ENCODE measurements around the gene TEX54. TPM values are rescaled to one million over a fixed set of nuclear protein-coding genes. Genes with fewer than 3 reads are reported as not detected.
"Not testable (repeated sequence)": the region's sequence is repeated elsewhere in the genome, so short reads cannot be mapped to it uniquely, and the experiment has no call there.

Gene TEX54
- total RNA-seq, 1 donor = 0.54 TPM

DNA sequence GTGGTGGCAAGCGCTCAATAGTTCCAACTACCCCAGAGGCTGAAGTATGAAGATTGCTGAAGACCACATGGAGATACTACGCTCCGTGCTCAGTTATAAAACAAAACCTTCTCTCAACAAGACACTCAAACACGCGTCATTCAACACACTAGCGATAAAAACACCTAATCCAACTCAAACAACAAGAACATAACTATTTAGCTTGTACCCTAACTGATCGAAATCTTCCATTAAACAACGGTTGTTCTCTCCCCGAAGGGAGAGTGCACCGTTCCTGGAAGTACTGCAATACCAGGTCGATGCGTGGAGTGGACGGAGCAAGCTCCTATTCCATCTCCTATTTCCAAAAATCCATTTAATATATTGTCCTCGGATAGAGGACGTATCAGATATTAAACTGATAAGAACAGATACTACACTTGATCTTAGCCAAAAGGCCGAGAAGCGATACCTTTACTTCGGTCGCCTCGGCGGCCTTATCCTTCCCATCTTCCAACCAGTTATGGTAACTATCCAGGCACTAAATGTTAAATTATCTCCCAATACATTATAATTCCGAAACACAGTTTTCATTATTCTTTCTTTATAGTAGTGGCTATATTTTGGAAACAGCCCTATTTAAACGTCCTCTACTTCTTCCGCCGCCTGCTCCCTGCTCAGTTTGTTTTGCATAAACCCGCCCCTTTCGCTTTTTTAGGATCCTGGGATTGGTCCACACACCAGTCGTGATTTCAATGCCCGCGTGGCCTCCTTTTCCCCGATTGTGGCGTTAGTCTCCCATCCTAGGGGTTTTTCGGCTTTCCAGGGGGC, 8.9 kb upstream of the TEX54 start:
- TF ChIP-seq CTCF (IDR thresholded peaks at IDR 0.05; ENCODE audit: insufficient read depth, low read length) = no peak
- peak overlapping the region; percentile 56 for H3K4me3 ChIP-seq (ENCODE audit: low read depth, low read length)
- peak; percentile 100 for DNase-seq (ENCODE audit: low read depth)

DNA sequence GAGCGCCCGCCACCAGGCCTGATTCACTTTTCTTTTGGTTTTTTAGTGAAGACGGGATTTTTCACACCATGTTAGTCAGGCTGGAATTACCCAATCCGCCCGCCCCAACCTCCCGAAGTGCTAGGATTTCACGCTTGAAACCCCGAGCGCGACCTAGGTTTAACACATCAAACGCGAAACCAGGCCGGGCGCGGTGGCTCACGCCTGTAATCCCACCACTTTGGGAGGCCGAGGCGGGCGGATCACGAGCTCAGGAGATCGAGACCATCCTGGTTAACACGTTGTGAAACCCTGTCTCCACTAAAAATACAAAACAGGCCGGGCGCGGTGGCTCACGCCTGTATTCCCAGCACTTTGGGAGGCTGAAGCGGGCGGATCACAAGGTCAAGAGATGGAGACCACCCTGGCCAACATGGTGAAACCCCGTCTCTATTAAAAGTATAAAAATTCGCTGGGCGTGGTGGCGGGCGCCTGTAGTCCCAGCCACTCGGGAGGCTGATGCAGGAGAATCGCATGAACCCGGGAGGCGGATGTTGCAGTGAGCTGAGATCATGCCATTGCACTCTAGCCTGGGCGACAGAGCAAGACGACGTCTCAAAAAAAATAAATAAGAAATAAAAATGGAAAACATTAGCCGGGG, 8.2 kb upstream of the TEX54 start:
- peak; percentile 84 for DNase-seq (ENCODE audit: low read depth)
- peak overlapping the region; percentile 95 for H3K4me3 ChIP-seq (ENCODE audit: low read depth, low read length)

DNA sequence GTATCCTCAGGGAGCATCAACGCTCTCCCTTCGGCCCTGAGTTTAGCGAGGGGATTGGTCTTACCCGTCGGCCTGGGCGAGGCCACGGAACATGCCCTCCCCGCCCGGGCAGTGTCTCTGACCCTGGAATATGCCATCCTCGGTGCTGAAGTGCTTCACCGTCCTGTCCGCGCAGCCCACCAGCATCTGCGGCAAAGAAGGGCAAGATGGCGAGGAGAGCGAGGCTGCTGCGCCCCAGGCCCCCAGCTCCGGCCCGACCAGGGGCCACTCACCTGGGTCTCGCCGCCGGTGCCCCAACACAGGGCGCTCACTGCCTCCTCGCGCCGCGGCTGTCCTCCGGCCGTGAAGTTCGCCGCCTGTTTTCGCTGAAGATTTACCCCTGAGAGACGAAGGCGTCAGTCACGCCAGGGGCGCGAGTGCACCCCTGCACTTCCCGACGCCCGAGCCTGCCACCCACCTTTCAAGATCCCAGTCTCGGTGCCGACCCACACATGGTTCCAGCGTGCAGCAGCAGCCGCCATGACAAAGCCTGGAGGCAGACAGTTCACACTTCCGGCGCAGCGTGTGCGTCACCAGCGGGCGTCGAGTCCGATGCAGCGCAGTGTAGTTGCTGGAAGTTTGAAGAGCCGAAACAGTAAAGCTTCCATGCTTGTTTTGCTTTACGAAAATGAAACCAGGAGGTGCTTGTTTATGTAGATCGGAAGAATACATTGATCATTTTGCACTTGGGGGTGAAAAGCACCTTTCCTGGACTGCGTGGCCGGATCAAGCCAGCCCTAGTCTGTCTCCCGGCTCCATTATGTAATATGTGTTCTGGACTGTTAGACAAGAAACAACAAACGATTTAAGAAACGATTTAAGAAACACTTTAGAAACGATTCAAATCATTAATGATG, 6.7 kb upstream of the TEX54 start, which contains the start of gene WDR74:
Gene WDR74 (minus strand): TSS at position 541 of the 896 bp plus-strand sequence. CDS start 20 bp downstream, at position 521.
- peak within 1 kb of the TSS; percentile 95 for H3K4me3 ChIP-seq (ENCODE audit: low read depth, low read length)
- TF ChIP-seq CTCF (IDR thresholded peaks at IDR 0.05; ENCODE audit: insufficient read depth, low read length) = no peak
- peak; percentile 91 for DNase-seq (ENCODE audit: low read depth)

DNA sequence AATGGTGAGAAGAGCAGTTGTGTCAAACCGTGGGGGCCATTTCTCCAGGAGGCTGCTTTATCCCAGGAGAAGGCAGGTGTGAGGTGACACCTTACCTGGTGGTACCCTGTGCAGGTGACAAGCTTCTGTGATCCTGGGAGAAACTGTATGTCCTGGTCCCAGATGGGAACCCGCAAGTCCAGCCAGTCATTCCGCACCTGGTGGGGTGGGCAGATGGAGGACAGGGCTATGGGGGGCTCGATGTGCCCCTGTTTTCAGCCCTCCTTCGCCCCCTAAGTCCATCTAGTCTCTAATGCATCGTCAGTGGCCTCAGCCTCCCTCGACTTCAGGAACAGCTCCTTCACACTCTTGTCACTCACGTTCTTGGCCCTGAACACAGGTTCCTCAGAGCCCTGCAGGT, 2.7 kb upstream of the TEX54 start:
- DNase-seq (ENCODE audit: low read depth) = no peak
- no peak for TF ChIP-seq CTCF (IDR thresholded peaks at IDR 0.05; ENCODE audit: insufficient read depth, low read length)
- H3K4me3 ChIP-seq (ENCODE audit: low read depth, low read length) = no peak overlapping the region

- peak within 1 kb of the TSS; percentile 90 for H3K4me3 ChIP-seq (ENCODE audit: low read depth, low read length)
- DNase-seq (ENCODE audit: low read depth) = peak; percentile 98
- TF ChIP-seq CTCF (IDR thresholded peaks at IDR 0.05; ENCODE audit: insufficient read depth, low read length) = no peak
Measured at GRCh38 chr11:62831520-62832335, 913 bp downstream of the TEX54 start, which contains the start of gene STX5. STX5 (minus strand) TSS chr11:62832051; CDS start chr11:62831243, 808 bp downstream.

DNA sequence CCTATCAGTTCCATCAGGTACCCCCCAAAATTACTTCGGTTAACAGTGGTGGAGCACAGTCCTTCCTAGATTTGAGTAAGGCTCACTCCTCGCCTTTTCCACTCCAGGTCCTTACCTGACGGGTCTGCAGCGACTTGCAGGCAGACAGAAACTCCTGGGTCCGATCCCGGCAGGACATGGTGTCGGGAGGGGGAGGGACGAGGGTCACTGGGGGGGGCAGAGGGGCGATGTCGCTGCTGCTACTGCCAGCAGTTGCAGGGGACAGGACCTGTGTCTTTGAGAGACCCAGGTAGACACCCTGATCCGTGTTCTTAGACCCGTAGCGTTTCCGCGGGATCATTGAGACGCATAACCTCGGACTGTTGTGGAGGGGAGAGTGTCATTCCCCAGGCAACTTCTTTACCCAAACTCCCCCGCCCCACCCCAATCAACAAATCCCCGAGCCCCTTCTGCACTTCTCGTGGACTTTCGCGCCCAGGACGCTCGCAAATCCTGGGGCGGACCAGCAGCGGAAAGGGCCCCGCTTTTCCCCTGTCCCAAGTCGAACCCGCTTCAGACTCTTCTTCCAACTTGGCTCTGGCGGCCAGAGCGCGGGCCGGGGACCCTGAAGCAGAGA, 1.6 kb downstream of the TEX54 start:
- H3K4me3 ChIP-seq (ENCODE audit: low read depth, low read length) = peak overlapping the region; percentile 85
- no peak for TF ChIP-seq CTCF (IDR thresholded peaks at IDR 0.05; ENCODE audit: insufficient read depth, low read length)
- no peak for DNase-seq (ENCODE audit: low read depth)

DNA sequence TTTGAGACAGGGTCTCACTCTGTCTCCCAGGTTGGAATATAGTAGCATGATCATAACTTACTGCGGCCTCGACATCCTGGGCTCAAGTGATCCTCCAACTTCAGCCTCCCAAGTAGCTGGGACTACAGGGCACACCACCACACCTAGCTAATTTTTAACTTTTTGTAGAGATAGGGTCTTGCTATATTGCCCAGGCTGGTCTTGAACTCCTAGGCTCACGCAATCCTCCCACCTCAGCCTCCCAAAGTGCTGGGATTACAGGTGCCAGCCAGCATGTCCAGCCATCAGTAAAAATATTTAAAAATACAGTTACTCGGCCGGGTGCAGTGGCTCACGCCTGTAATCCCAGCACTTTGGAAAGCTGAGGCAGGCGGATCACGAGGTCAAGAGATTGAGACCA, 4.5 kb downstream of the TEX54 start:
- DNase-seq (ENCODE audit: low read depth) = not testable (repeated sequence)

More for the DNA sequence above, 4.5 kb downstream of the TEX54 start:
- H3K4me3 ChIP-seq (ENCODE audit: low read depth, low read length) = not testable (repeated sequence)
